ENCODE data around the gene ADGRA1. TPM values are rescaled to one million over a fixed set of nuclear protein-coding genes. Genes with fewer than 3 reads are reported as not detected.

Gene ADGRA1
- total and polyA plus RNA-seq, 2 donors (not counting 1 experiment from before 2014, with no cell fraction given) = not detected

DNA sequence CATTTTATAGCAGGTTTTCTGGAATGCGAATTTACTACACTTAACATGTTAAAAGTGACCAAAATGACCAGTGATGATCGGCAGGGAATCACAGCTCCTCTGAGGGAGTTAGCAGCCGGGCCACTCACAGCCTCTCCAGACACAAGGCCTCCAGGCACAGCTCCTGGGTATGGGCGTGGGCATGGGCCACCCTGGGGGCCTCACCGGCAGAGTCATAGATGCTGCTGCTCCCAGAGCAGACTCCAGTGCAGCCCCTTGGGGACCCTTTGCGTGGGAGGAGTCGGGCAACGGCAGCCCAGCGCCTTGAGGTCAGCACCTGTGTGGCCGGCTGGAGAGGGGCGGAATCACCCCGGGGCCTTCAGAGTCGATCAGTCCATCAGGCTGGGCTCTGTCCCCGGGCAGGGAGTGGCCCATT, 80.9 kb downstream of the ADGRA1 start:
- H4K20me1 ChIP-seq (ENCODE audit: control insufficient read depth, extremely low read depth, insufficient read depth, low read length) = no peaks in the 10 kb centered on the region
- no peak overlapping the region for H3K4me3 ChIP-seq (replicated peaks in 1 of 4; ENCODE audit: control extremely low read depth in 1 of 4, insufficient read depth in 1 of 4, low read depth in 3 of 4, low read length in 4 of 4)
- no peak overlapping the region for H2AFZ ChIP-seq (ENCODE audit: low read length)
- H3K4me2 ChIP-seq (ENCODE audit: extremely low read depth, insufficient read depth, low read length) = no peak overlapping the region
- no peak for DNase-seq (ENCODE audit: low read depth in 2 of 2)
- H3K79me2 ChIP-seq (ENCODE audit: control insufficient read depth, insufficient read depth, low read length) = no peaks in the 10 kb centered on the region
- no peaks in the 10 kb centered on the region for H3K9me3 ChIP-seq (ENCODE audit: control insufficient read depth, insufficient read depth, low read depth, low read length)
- no peak overlapping the region for H3K9ac ChIP-seq (ENCODE audit: insufficient read depth, low read length)
- no peak overlapping the region for H3K27ac ChIP-seq (ENCODE audit: insufficient read depth, low read length)
- H3K4me1 ChIP-seq (ENCODE audit: control insufficient read depth, extremely low read depth, insufficient read depth, low read length) = no peaks in the 10 kb centered on the region
- no peaks in the 10 kb centered on the region for H3K36me3 ChIP-seq (ENCODE audit: control insufficient read depth, insufficient read depth, low read length)
- TF ChIP-seq, protein P1, sequence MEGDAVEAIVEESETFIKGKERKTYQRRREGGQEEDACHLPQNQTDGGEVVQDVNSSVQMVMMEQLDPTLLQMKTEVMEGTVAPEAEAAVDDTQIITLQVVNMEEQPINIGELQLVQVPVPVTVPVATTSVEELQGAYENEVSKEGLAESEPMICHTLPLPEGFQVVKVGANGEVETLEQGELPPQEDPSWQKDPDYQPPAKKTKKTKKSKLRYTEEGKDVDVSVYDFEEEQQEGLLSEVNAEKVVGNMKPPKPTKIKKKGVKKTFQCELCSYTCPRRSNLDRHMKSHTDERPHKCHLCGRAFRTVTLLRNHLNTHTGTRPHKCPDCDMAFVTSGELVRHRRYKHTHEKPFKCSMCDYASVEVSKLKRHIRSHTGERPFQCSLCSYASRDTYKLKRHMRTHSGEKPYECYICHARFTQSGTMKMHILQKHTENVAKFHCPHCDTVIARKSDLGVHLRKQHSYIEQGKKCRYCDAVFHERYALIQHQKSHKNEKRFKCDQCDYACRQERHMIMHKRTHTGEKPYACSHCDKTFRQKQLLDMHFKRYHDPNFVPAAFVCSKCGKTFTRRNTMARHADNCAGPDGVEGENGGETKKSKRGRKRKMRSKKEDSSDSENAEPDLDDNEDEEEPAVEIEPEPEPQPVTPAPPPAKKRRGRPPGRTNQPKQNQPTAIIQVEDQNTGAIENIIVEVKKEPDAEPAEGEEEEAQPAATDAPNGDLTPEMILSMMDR (conservative IDR thresholded peaks at IDR 0.05 in 1 of 2, IDR thresholded peaks at IDR 0.05 in 1 of 2; ENCODE audit: low read depth in 1 of 2, low read length in 2 of 2) = no peak
- no peak for TF ChIP-seq EZH2 (IDR thresholded peaks at IDR 0.05; ENCODE audit: low read length, missing control alignments)
- no peaks in the 10 kb centered on the region for H3K27me3 ChIP-seq (ENCODE audit: control insufficient read depth, insufficient read depth, low read length)

DNA sequence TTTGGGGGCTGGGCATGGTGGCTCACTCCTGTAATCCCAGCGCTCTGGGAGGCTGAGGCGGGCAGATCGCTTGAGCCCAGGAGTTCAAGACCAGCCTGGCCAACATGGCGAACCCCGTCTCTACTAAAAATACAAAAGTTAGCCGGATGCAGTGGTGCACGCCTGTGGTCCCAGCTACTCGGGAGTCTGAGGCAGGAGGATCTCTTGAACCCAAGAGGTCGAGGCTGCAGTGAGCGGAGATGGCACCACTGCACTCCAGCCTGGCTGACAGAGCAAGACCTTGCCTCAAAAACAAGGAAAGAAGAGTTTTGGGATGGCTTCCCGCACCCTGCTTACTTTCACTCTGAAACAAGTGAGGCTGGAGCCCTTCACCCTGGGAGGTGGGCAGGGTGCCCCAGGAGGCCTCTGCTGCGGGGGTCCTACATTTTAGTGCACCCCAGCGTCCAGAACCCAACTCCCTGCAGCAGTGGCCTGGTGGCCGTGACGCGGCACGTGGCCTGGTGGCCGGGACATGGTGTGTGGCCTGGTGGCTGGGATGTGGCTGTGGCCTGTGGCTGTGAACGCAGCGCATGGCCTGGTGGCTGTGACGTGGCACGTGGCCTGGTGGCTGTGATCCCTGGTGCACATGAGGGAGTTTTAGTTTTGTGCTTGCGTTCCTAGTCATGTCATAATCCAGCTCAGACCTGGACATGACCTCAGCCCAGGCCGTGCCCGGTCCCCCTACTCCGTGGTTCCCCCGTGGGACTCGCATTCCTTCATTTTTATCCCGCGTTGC, 81.6 kb downstream of the ADGRA1 start:
- no peak overlapping the region for H3K4me3 ChIP-seq (replicated peaks in 1 of 4; ENCODE audit: control extremely low read depth in 1 of 4, insufficient read depth in 1 of 4, low read depth in 3 of 4, low read length in 4 of 4)
- no peak overlapping the region for H3K4me2 ChIP-seq (ENCODE audit: extremely low read depth, insufficient read depth, low read length)
- no peak overlapping the region for H3K27ac ChIP-seq (ENCODE audit: insufficient read depth, low read length)
- no peaks in the 10 kb centered on the region for H3K79me2 ChIP-seq (ENCODE audit: control insufficient read depth, insufficient read depth, low read length)
- H2AFZ ChIP-seq (ENCODE audit: low read length) = no peak overlapping the region
- no peaks in the 10 kb centered on the region for H3K4me1 ChIP-seq (ENCODE audit: control insufficient read depth, extremely low read depth, insufficient read depth, low read length)
- TF ChIP-seq, protein P1 (conservative IDR thresholded peaks at IDR 0.05 in 1 of 2, IDR thresholded peaks at IDR 0.05 in 1 of 2; ENCODE audit: low read depth in 1 of 2, low read length in 2 of 2) = no peak
- TF ChIP-seq EZH2 (IDR thresholded peaks at IDR 0.05; ENCODE audit: low read length, missing control alignments) = no peak
- H3K36me3 ChIP-seq (ENCODE audit: control insufficient read depth, insufficient read depth, low read length) = no peaks in the 10 kb centered on the region
- no peak overlapping the region for H3K9ac ChIP-seq (ENCODE audit: insufficient read depth, low read length)
- H3K9me3 ChIP-seq (ENCODE audit: control insufficient read depth, insufficient read depth, low read depth, low read length) = no peaks in the 10 kb centered on the region
- no peaks in the 10 kb centered on the region for H3K27me3 ChIP-seq (ENCODE audit: control insufficient read depth, insufficient read depth, low read length)
- H4K20me1 ChIP-seq (ENCODE audit: control insufficient read depth, extremely low read depth, insufficient read depth, low read length) = no peaks in the 10 kb centered on the region
- no peak for DNase-seq (ENCODE audit: low read depth in 2 of 2)

DNA sequence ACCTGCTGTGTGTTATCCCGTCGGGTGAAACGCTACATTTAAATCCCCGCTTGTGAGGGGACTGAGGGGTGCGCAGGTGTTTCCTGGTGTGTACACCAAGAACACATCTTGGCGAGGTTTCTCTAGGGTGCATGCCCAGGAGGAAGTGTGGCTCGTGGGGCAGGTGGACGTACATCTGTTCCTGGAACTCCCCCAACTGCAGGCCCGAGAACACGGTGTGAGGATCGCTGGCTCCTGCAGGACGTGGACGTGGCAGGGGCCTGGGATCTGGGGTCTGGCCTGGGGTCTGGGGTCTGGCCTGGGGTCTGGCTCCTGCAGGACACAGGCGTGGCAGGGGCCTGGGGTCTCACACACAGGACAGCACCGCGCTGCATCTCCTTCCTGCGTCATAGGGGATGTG, 82.4 kb downstream of the ADGRA1 start:
- no peak overlapping the region for H3K27ac ChIP-seq (ENCODE audit: insufficient read depth, low read length)
- no peaks in the 10 kb centered on the region for H3K4me1 ChIP-seq (ENCODE audit: control insufficient read depth, extremely low read depth, insufficient read depth, low read length)
- no peaks in the 10 kb centered on the region for H3K9me3 ChIP-seq (ENCODE audit: control insufficient read depth, insufficient read depth, low read depth, low read length)
- H3K79me2 ChIP-seq (ENCODE audit: control insufficient read depth, insufficient read depth, low read length) = no peaks in the 10 kb centered on the region
- no peak overlapping the region for H3K4me2 ChIP-seq (ENCODE audit: extremely low read depth, insufficient read depth, low read length)
- no peaks in the 10 kb centered on the region for H3K27me3 ChIP-seq (ENCODE audit: control insufficient read depth, insufficient read depth, low read length)
- no peaks in the 10 kb centered on the region for H3K36me3 ChIP-seq (ENCODE audit: control insufficient read depth, insufficient read depth, low read length)
- no peak for TF ChIP-seq EZH2 (IDR thresholded peaks at IDR 0.05; ENCODE audit: low read length, missing control alignments)
- TF ChIP-seq, protein P1 (conservative IDR thresholded peaks at IDR 0.05 in 1 of 2, IDR thresholded peaks at IDR 0.05 in 1 of 2; ENCODE audit: low read depth in 1 of 2, low read length in 2 of 2) = no peak
- H4K20me1 ChIP-seq (ENCODE audit: control insufficient read depth, extremely low read depth, insufficient read depth, low read length) = no peaks in the 10 kb centered on the region
- H3K4me3 ChIP-seq (replicated peaks in 1 of 4; ENCODE audit: control extremely low read depth in 1 of 4, insufficient read depth in 1 of 4, low read depth in 3 of 4, low read length in 4 of 4) = no peak overlapping the region
- no peak overlapping the region for H3K9ac ChIP-seq (ENCODE audit: insufficient read depth, low read length)
- H2AFZ ChIP-seq (ENCODE audit: low read length) = no peak overlapping the region
- DNase-seq (ENCODE audit: low read depth in 2 of 2) = no peak
